ENCODE measurements around the gene LST1.

- TF ChIP-seq CTCF (IDR thresholded peaks at IDR 0.05) (no peak), POLR2AphosphoS5 (IDR thresholded peaks at IDR 0.05) (no peak), POLR2A (IDR thresholded peaks at IDR 0.05) (no peak), EP300 (IDR thresholded peaks at IDR 0.05) (no peak)
Measured at GRCh38 chr6:31617010-31617409, 30.9 kb downstream of the LST1 start.

Data from upper lobe of left lung (tissue), 4 donors.